Loucy (cell line): ENCODE data around the gene CPNE2.

Experiments used
- H2AFZ ChIP-seq: fragments of 200-600 bp; sonication (generic); 2 replicates; pipeline ENCODE4 v1.6.0; 2016; ENCODE audit warnings: antibody characterized with exemption, mild to moderate bottlenecking, low read length, moderate library complexity
- H3F3A ChIP-seq: fragments of 200-600 bp; 2 replicates; pipeline ENCODE4 v1.6.0; 2016; ENCODE audit warnings: antibody characterized with exemption, low read depth, mild to moderate bottlenecking
- H3K27me3 ChIP-seq: fragments of 200-600 bp; sonication (generic); 2 replicates; pipeline ENCODE4 v1.6.1; 2014; ENCODE audit warnings: low read length, mild to moderate bottlenecking; ENCODE audit not compliant: insufficient read depth, poor library complexity, severe bottlenecking
- H3K36me3 ChIP-seq: fragments of 200-600 bp; sonication (generic); 2 replicates; pipeline ENCODE4 v1.6.1; 2016; ENCODE audit warnings: low read length; ENCODE audit not compliant: insufficient read depth
- H3K4me1 ChIP-seq: fragments of 200-600 bp; sonication (generic); 2 replicates; pipeline ENCODE4 v1.5.1; 2014; ENCODE audit warnings: low read length, mild to moderate bottlenecking; ENCODE audit not compliant: insufficient read depth, poor library complexity, severe bottlenecking
- H3K4me2 ChIP-seq: fragments of 200-600 bp; sonication (generic); 2 replicates; pipeline ENCODE4 v1.6.0; 2014; ENCODE audit warnings: antibody characterized with exemption, low read length, low read depth, mild to moderate bottlenecking; ENCODE audit not compliant: poor library complexity, severe bottlenecking
- H3K4me3 ChIP-seq: fragments of 200-600 bp; sonication (generic); 2 replicates; pipeline ENCODE4 v1.5.1; 2014; ENCODE audit warnings: low read length, mild to moderate bottlenecking, mixed read lengths; ENCODE audit not compliant: poor library complexity, severe bottlenecking
- H3K79me2 ChIP-seq: fragments of 200-600 bp; sonication (generic); 2 replicates; pipeline ENCODE4 v1.6.1; 2014; ENCODE audit warnings: low read length; ENCODE audit not compliant: insufficient read depth
- H3K9ac ChIP-seq: fragments of 200-600 bp; sonication (generic); 2 replicates; pipeline ENCODE4 v1.6.0; 2014; ENCODE audit warnings: mild to moderate bottlenecking, low read depth, low read length, moderate library complexity; ENCODE audit not compliant: poor library complexity, severe bottlenecking
- H3K9me2 ChIP-seq: fragments of 200-600 bp; sonication (generic); replicated peaks from 2 replicates; pipeline ENCODE4 v1.6.1; 2016; ENCODE audit warnings: low read depth, low read length, mixed read lengths
- H3K9me3 ChIP-seq: fragments of 200-600 bp; sonication (generic); 2 replicates; pipeline ENCODE4 v1.6.1; 2014; ENCODE audit warnings: mild to moderate bottlenecking, antibody characterized with exemption, low read length, low read depth; ENCODE audit not compliant: insufficient read depth
- H4K20me1 ChIP-seq: fragments of 200-600 bp; sonication (generic); 2 replicates; pipeline ENCODE4 v1.6.0; 2014; ENCODE audit warnings: antibody characterized with exemption, low read length, mild to moderate bottlenecking; ENCODE audit not compliant: insufficient read depth, poor library complexity, severe bottlenecking
- CTCF ChIP-seq: fragments of 200-600 bp; sonication (generic); conservative IDR thresholded peaks from 2 replicates; pipeline ENCODE4 v1.5.1; 2014; ENCODE audit warnings: mild to moderate bottlenecking, antibody characterized with exemption, low read length
- EZH2phosphoT487 ChIP-seq: fragments of 200-600 bp; IDR thresholded peaks from 2 replicates; pipeline ENCODE4 v1.6.1; 2018; ENCODE audit warnings: antibody characterized with exemption, mild to moderate bottlenecking, moderate library complexity, borderline replicate concordance

The CPNE2 gene

GRCh38 chr16:57081744-57082143 is 10.6 kb upstream of the CPNE2 start:
- Histone ChIP-seq H3K4me1 (no peaks in the 10 kb centered on the region), H3K4me2 (no peak overlapping the region), H3K36me3 (peaks cover 48% of the 10 kb centered on the region; the same call in 1 of the 2 replicates), H3K27me3 (no peaks in the 10 kb centered on the region), H3K79me2 (no peaks in the 10 kb centered on the region), H3F3A (no peaks in the 10 kb centered on the region), H2AFZ (no peak overlapping the region), H3K9me2 (no peaks in the 10 kb centered on the region), H3K9me3 (no peaks in the 10 kb centered on the region), H3K4me3 (no peak overlapping the region), H3K9ac (no peak overlapping the region), H4K20me1 (no peaks in the 10 kb centered on the region)
- TF ChIP-seq EZH2phosphoT487 (no peak), CTCF (no peak)

- H3K4me2 ChIP-seq: no peak overlapping the region
- peaks cover 39% of the 10 kb centered on the region; the same call in 1 of the 2 replicates for H3K36me3 ChIP-seq
- H3K79me2 ChIP-seq: no peaks in the 10 kb centered on the region
- H3K4me3 ChIP-seq: no peak overlapping the region
- H3K9me2 ChIP-seq: no peaks in the 10 kb centered on the region
- H3K4me1 ChIP-seq: no peaks in the 10 kb centered on the region
- H3F3A ChIP-seq: no peaks in the 10 kb centered on the region
- H2AFZ ChIP-seq: no peak overlapping the region
- H3K9ac ChIP-seq: no peak overlapping the region
- TF ChIP-seq CTCF: no peak
- TF ChIP-seq EZH2phosphoT487: no peak
- no peaks in the 10 kb centered on the region for H4K20me1 ChIP-seq
- no peaks in the 10 kb centered on the region for H3K27me3 ChIP-seq
- no peaks in the 10 kb centered on the region for H3K9me3 ChIP-seq
Measured at GRCh38 chr16:57082664-57083063, 9.7 kb upstream of the CPNE2 start.

- Histone ChIP-seq H3K36me3 (peaks cover 36% of the 10 kb centered on the region; the same call in 1 of the 2 replicates), H3K79me2 (no peaks in the 10 kb centered on the region), H3K9me2 (no peaks in the 10 kb centered on the region), H3K4me1 (no peaks in the 10 kb centered on the region), H3K27me3 (no peaks in the 10 kb centered on the region), H4K20me1 (no peaks in the 10 kb centered on the region), H3K9ac (no peak overlapping the region), H3K4me2 (no peak overlapping the region), H3F3A (no peaks in the 10 kb centered on the region), H3K9me3 (no peaks in the 10 kb centered on the region), H3K4me3 (no peak overlapping the region), H2AFZ (no peak overlapping the region)
- TF ChIP-seq EZH2phosphoT487: no peak
- no peak for TF ChIP-seq CTCF
Measured at GRCh38 chr16:57083485-57084126, 8.8 kb upstream of the CPNE2 start.
